Measurements from ENCODE around the gene RFX2.
"Not testable (repeated sequence)": the region's sequence is repeated elsewhere in the genome, so short reads cannot be mapped to it uniquely, and the experiment has no call there.

RFX2 gene

GRCh38 chr19:5966941-5967340 is 143.4 kb downstream of the RFX2 start:
- DNase-seq, result no peak

GRCh38 chr19:5966215-5966614 is 144.1 kb downstream of the RFX2 start:
- DNase-seq, result no peak

- no peak for DNase-seq
These were observed 145.3 kb downstream of the RFX2 start for GRCh38 chr19:5964816-5965565.

GRCh38 chr19:5963855-5964254 is 146.4 kb downstream of the RFX2 start:
- no peak for DNase-seq

GRCh38 chr19:5963259-5963658 is 147.0 kb downstream of the RFX2 start:
- not testable (repeated sequence) for DNase-seq

GRCh38 chr19:5961969-5962945 is 148.0 kb downstream of the RFX2 start:
- DNase-seq, result no peak

- DNase-seq, result not testable (repeated sequence)
These were observed 148.7 kb downstream of the RFX2 start for GRCh38 chr19:5961641-5961968.

GRCh38 chr19:5960005-5961001 is 150.0 kb downstream of the RFX2 start:
- no peak for DNase-seq

- DNase-seq, result no peak
These were observed 150.9 kb downstream of the RFX2 start for GRCh38 chr19:5959260-5960004.

- DNase-seq, result no peak
These were observed 151.5 kb downstream of the RFX2 start for GRCh38 chr19:5958851-5959122.

GRCh38 chr19:5958074-5958850 is 152.0 kb downstream of the RFX2 start:
- DNase-seq, result no peak

GRCh38 chr19:5957170-5957569 is 153.1 kb downstream of the RFX2 start:
- no peak for DNase-seq

GRCh38 chr19:5956728-5957127 is 153.6 kb downstream of the RFX2 start:
- no peak for DNase-seq

GRCh38 chr19:5956323-5956722 is 154.0 kb downstream of the RFX2 start:
- no peak for DNase-seq

GRCh38 chr19:5955636-5955935 is 154.7 kb downstream of the RFX2 start:
- no peak for DNase-seq

- no peak for DNase-seq
These were observed 156.0 kb downstream of the RFX2 start for GRCh38 chr19:5954293-5954692.

- DNase-seq, result no peak
These were observed 156.6 kb downstream of the RFX2 start for GRCh38 chr19:5953680-5954213.

GRCh38 chr19:5953030-5953589 is 157.2 kb downstream of the RFX2 start:
- no peak for DNase-seq

- DNase-seq, result no peak
These were observed 157.9 kb downstream of the RFX2 start for GRCh38 chr19:5952193-5953029.

- DNase-seq, result no peak
These were observed 158.9 kb downstream of the RFX2 start for GRCh38 chr19:5951338-5951861.
